H1 (cell line): ENCODE results near the gene DPEP2. TPM values are rescaled to one million over a fixed set of nuclear protein-coding genes. Genes with fewer than 3 reads are reported as not detected.

Experiments used
- CTCF ChIA-PET: fragments of 300-600 bp; sonication (Branson Sonifier 250); formaldehyde crosslinking; loops from one replicate; lab custom pipeline; 2021; ENCODE audit not compliant: partially characterized antibody; lab: Charles Lee
- POLR2A ChIA-PET: fragments of 300-600 bp; sonication (Branson Sonifier 250); formaldehyde crosslinking; loops from one replicate; lab custom pipeline; 2021; ENCODE audit warnings: inconsistent platforms; ENCODE audit not compliant: partially characterized antibody; lab: Charles Lee
- DNase-seq, 2 experiments: peaks; one replicate each; pipeline versions ENCODE4 v3.0.0 to v3.0.0-alpha.2; 2010 to 2022; ENCODE audit warnings: low spot score in 2 of 2, low read depth in 1 of 2, mixed read lengths in 1 of 2
- FAIRE-seq: peaks from 2 replicates; lab custom pipeline; 2011; peaks lifted over from hg19 to GRCh38; lab: Jason Lieb, UNC
- H2AFZ ChIP-seq: 2 replicates; pipeline ENCODE4 v1.8.1; 2012; ENCODE audit warnings: low read length, inconsistent platforms
- H2AK5ac ChIP-seq: 2 replicates; pipeline ENCODE4 v1.6.1; 2013; ENCODE audit warnings: low read depth, low read length
- H2BK120ac ChIP-seq: replicated peaks from 2 replicates; pipeline ENCODE3; 2013; ENCODE audit warnings: low read depth, low read length, inconsistent platforms
- H2BK12ac ChIP-seq: 2 replicates; pipeline ENCODE4 v1.6.1; 2013; ENCODE audit warnings: low read depth, low read length
- H2BK15ac ChIP-seq: 2 replicates; pipeline ENCODE4 v1.6.1; 2013; ENCODE audit warnings: low read length
- H2BK20ac ChIP-seq: 2 replicates; pipeline ENCODE4 v1.6.1; 2013; ENCODE audit warnings: low read length
- H2BK5ac ChIP-seq: 2 replicates; pipeline ENCODE4 v1.6.1; 2013; ENCODE audit warnings: low read depth, low read length
- H3K14ac ChIP-seq: 2 replicates; pipeline ENCODE4 v1.6.1; 2013; ENCODE audit warnings: inconsistent platforms; ENCODE audit not compliant: insufficient read length
- H3K18ac ChIP-seq: 2 replicates; pipeline ENCODE4 v1.6.1; 2013; ENCODE audit warnings: low read length; ENCODE audit errors: extremely low read depth
- H3K23ac ChIP-seq: 2 replicates; pipeline ENCODE4 v1.6.1; 2013; ENCODE audit warnings: inconsistent platforms; ENCODE audit not compliant: insufficient read length
- H3K23me2 ChIP-seq: 2 replicates; pipeline ENCODE4 v1.6.1; 2013; ENCODE audit warnings: low read depth, low read length
- H3K27ac ChIP-seq: 2 replicates; pipeline ENCODE4 v1.6.1; 2011; ENCODE audit warnings: low read depth, low read length, inconsistent platforms
- H3K27me3 ChIP-seq, 4 experiments: replicated peaks in 1 of 4; 1 replicate in 1 of 4; 2 replicates in 3 of 4; pipeline versions ENCODE4 v1.6.1 to v1.8.1; 2011 to 2013; ENCODE audit warnings: low read length in 3 of 4, mild to moderate bottlenecking in 3 of 4, inconsistent platforms in 2 of 4, mixed read lengths in 2 of 4, moderate library complexity in 1 of 4; ENCODE audit not compliant: control insufficient read depth in 3 of 4, insufficient read depth in 3 of 4; ENCODE audit errors: extremely low read depth in 1 of 4
- H3K36me3 ChIP-seq, 4 experiments: 2 replicates each; pipeline versions ENCODE4 v1.6.1 to v1.8.1; 2011 to 2013; ENCODE audit warnings: mild to moderate bottlenecking in 4 of 4, low read length in 3 of 4, moderate library complexity in 2 of 4, control low read depth in 1 of 4, inconsistent platforms in 1 of 4; ENCODE audit not compliant: insufficient read depth in 4 of 4, control insufficient read depth in 2 of 4
- H3K4ac ChIP-seq: replicated peaks from 2 replicates; pipeline ENCODE3; 2013; ENCODE audit warnings: low read length, low read depth, mixed read lengths, inconsistent platforms; ENCODE audit not compliant: insufficient read length
- H3K4me1 ChIP-seq, 4 experiments: replicated peaks in 1 of 4; 1 replicate in 1 of 4; 2 replicates in 3 of 4; pipeline versions ENCODE4 v1.6.1 to v1.8.1; 2011 to 2013; ENCODE audit warnings: low read length in 3 of 4, inconsistent platforms in 2 of 4, mixed read lengths in 1 of 4; ENCODE audit not compliant: insufficient read depth in 4 of 4, control insufficient read depth in 3 of 4
- H3K4me2 ChIP-seq, 2 experiments: 2 replicates each; pipeline versions ENCODE4 v1.6.1 to v1.8.1; 2011 to 2013; ENCODE audit warnings: low read depth in 2 of 2, low read length in 2 of 2, control low read depth in 1 of 2, inconsistent platforms in 1 of 2, mild to moderate bottlenecking in 1 of 2; ENCODE audit not compliant: insufficient read depth in 1 of 2
- H3K4me3 ChIP-seq, 4 experiments: fragments of 200-600, 300-600 bp in 1 of 4; sonication (generic), shearing (Covaris generic), sonication (Bioruptor Twin) in 1 of 4; 2 replicates each; pipeline versions ENCODE4 v1.5.1 to v1.8.1; 2011 to 2016; ENCODE audit warnings: low read length in 4 of 4, low read depth in 3 of 4, control low read depth in 2 of 4, inconsistent platforms in 2 of 4, mild to moderate bottlenecking in 2 of 4, mixed read lengths in 1 of 4, moderate library complexity in 1 of 4; ENCODE audit not compliant: insufficient read depth in 2 of 4; ENCODE audit errors: extremely low read depth in 1 of 4
- H3K56ac ChIP-seq: replicated peaks from 2 replicates; pipeline ENCODE3; 2013; ENCODE audit warnings: low read depth, mild to moderate bottlenecking, mixed read lengths, low read length, inconsistent platforms; ENCODE audit not compliant: insufficient read length
- H3K79me1 ChIP-seq: 2 replicates; pipeline ENCODE4 v1.6.1; 2013; ENCODE audit warnings: low read depth, low read length, control low read depth
- H3K79me2 ChIP-seq, 2 experiments: 2 replicates each; pipeline versions ENCODE4 v1.6.1 to v1.8.1; 2012 to 2013; ENCODE audit warnings: low read length in 2 of 2, mild to moderate bottlenecking in 2 of 2, inconsistent platforms in 1 of 2; ENCODE audit not compliant: insufficient read depth in 2 of 2, control insufficient read depth in 1 of 2
- H3K9ac ChIP-seq, 4 experiments: replicated peaks in 1 of 4; 1 replicate in 1 of 4; 2 replicates in 3 of 4; pipeline versions ENCODE4 v1.6.1 to v1.8.1; 2011 to 2013; ENCODE audit warnings: low read depth in 3 of 4, low read length in 3 of 4, control low read depth in 2 of 4, mild to moderate bottlenecking in 2 of 4, moderate library complexity in 2 of 4, inconsistent platforms in 1 of 4; ENCODE audit errors: extremely low read depth in 1 of 4
- H3K9me3 ChIP-seq, 2 experiments: 2 replicates each; pipeline versions ENCODE4 v1.6.1 to v1.8.1; 2012 to 2013; ENCODE audit warnings: mild to moderate bottlenecking in 2 of 2, moderate library complexity in 2 of 2, control low read depth in 1 of 2, inconsistent platforms in 1 of 2, low read depth in 1 of 2, low read length in 1 of 2, mixed read lengths in 1 of 2; ENCODE audit not compliant: insufficient read depth in 2 of 2
- H4K20me1 ChIP-seq, 2 experiments: replicated peaks in 1 of 2; 2 replicates each; pipeline versions ENCODE3 to v1.8.1; 2011 to 2013; ENCODE audit warnings: inconsistent platforms in 2 of 2, low read length in 2 of 2, mild to moderate bottlenecking in 1 of 2; ENCODE audit not compliant: insufficient read depth in 2 of 2, control insufficient read depth in 1 of 2
- H4K5ac ChIP-seq: 2 replicates; pipeline ENCODE4 v1.6.1; 2013; ENCODE audit warnings: low read length, low read depth, mixed read lengths, inconsistent platforms; ENCODE audit not compliant: insufficient read length
- H4K8ac ChIP-seq: 2 replicates; pipeline ENCODE4 v1.8.0; 2013; ENCODE audit warnings: mild to moderate bottlenecking, moderate library complexity, low read length, inconsistent platforms; ENCODE audit not compliant: insufficient read depth; ENCODE audit errors: extremely low read depth
- H4K91ac ChIP-seq: replicated peaks from 2 replicates; pipeline ENCODE3; 2013; ENCODE audit warnings: low read length, mixed read lengths, inconsistent platforms; ENCODE audit not compliant: insufficient read length
- CTCF ChIP-seq, 3 experiments: IDR thresholded peaks; 1 replicate in 2 of 3; 2 replicates in 1 of 3; pipeline versions ENCODE4 v1.5.1 to v1.6.1; 2011; ENCODE audit warnings: low read length in 3 of 3, mild to moderate bottlenecking in 3 of 3, inconsistent platforms in 2 of 3, low read depth in 1 of 3, moderate library complexity in 1 of 3; ENCODE audit not compliant: insufficient read depth in 1 of 3; ENCODE audit errors: control extremely low read depth in 1 of 3
- GABPA ChIP-seq: IDR thresholded peaks from 2 replicates; pipeline ENCODE4 v1.6.1; 2011; ENCODE audit warnings: mild to moderate bottlenecking, low read length, moderate library complexity, borderline replicate concordance; ENCODE audit not compliant: insufficient read depth
- RAD21 ChIP-seq, 2 experiments: IDR thresholded peaks in 1 of 2; conservative IDR thresholded peaks in 1 of 2; 2 replicates each; pipeline ENCODE4 v1.6.1; 2011; ENCODE audit warnings: low read depth in 2 of 2, low read length in 2 of 2, improper control_type of control experiment in 1 of 2, inconsistent platforms in 1 of 2, mild to moderate bottlenecking in 1 of 2, moderate library complexity in 1 of 2
- ZNF274 ChIP-seq: IDR thresholded peaks from 2 replicates; pipeline ENCODE4 v1.7.0; 2012; ENCODE audit warnings: low read length, borderline replicate concordance; ENCODE audit errors: extremely low read depth
- WGBS, 2 experiments: shearing (Covaris generic) in 1 of 2; methylation state at CpG; one replicate each; pipeline versions ENCODE4 v1.1.6 to v1.1.7; 2013 to 2015; ENCODE audit warnings: low lambda C conversion rate in 2 of 2, mixed read lengths in 2 of 2, inconsistent platforms in 1 of 2, low coverage in 1 of 2, missing lambda C conversion rate in 1 of 2; ENCODE audit not compliant: insufficient replicate concordance in 2 of 2, insufficient coverage in 1 of 2, insufficient read length in 1 of 2; ENCODE audit errors: extremely low coverage in 1 of 2, missing lambda C conversion rate in 1 of 2; 5-methylcytosine and 5-hydroxymethylcytosine counted together
- polyA plus RNA-seq, 7 experiments: library from polyadenylated mRNA; depleted of rRNA in 3 of 7; stranded (reverse) in 5 of 7; unstranded in 2 of 7; fragments of >200 nt in 5 of 7; fragments of 200-250 nt in 2 of 7; gene quantifications; 1 replicate in 5 of 7; 2 replicates in 1 of 7; 4 replicates in 1 of 7; pipeline versions ENCODE4 v1.2.1 to v1.2.3, GENCODE V29; 2011 to 2013; ENCODE audit warnings: missing spikeins in 2 of 7, mixed read lengths in 2 of 7
- total RNA-seq: library from RNA; stranded (reverse); fragmentation: NEBNext Ultra II Directional; extraction: Animal tissue kit (Norgen Biotek cat#: 25700); gene quantifications from 2 replicates; pipeline ENCODE4 v1.2.1, GENCODE V29; 2021

DPEP2 gene
- total and polyA plus RNA-seq, 2 of the 8 experiments (the other 6 are each of a cell fraction or from before 2014, with no cell fraction given): not detected

- H2AK5ac ChIP-seq: no peak within 1 kb of the TSS
- no peak within 1 kb of the TSS for H2BK120ac ChIP-seq
- no peak within 1 kb of the TSS for H3K27ac ChIP-seq
- no peak within 1 kb of the TSS for H3K23ac ChIP-seq
- no peak within 1 kb of the TSS for H3K18ac ChIP-seq
- no peak within 1 kb of the TSS for H4K91ac ChIP-seq
- H2BK15ac ChIP-seq: no peak within 1 kb of the TSS
- no peaks in the 10 kb centered on the region for H3K23me2 ChIP-seq
- no peak within 1 kb of the TSS for H2BK5ac ChIP-seq
- H3K79me1 ChIP-seq: peaks cover 2% of the 10 kb centered on the region; the same call in 1 of the 2 replicates
- H2AFZ ChIP-seq: no peak within 1 kb of the TSS
- ChIA-PET POLR2A (interaction anchor here (0.8 to 6.8 kb wide), 9 partner anchors 8 to 140 kb away, joined by 3 to 31 read pairs (median 4); partner anchors contain the start of genes CTRL and PSMB10), CTCF (interaction anchor here (0.6 to 27.1 kb wide), 20 partner anchors 10 to 756 kb away, joined by 3 to 623 read pairs (median 4); partner anchors contain the start of genes CTRL, EDC4, NRN1L and PSKH1)
- no peak within 1 kb of the TSS for H3K9ac ChIP-seq
- no peak within 1 kb of the TSS for H2BK12ac ChIP-seq
- H4K20me1 ChIP-seq: peaks cover 15 to 42% of the 10 kb centered on the region in 2 experiments
- H3K56ac ChIP-seq: no peak within 1 kb of the TSS
- H4K5ac ChIP-seq: no peak within 1 kb of the TSS
- TF ChIP-seq ZNF274 (no peak), GABPA (no peak), CTCF (IDR thresholded peaks at IDR 0.05; ENCODE audit: control extremely low read depth in 1 of 3, insufficient read depth in 1 of 3, low read depth in 1 of 3, low read length in 3 of 3) (peak; percentile 26 to 31 (median 30); a peak in 3 of 4 replicates), RAD21 (IDR thresholded peaks at IDR 0.05 in 1 of 2, conservative IDR thresholded peaks at IDR 0.05 in 1 of 2; ENCODE audit: low read depth in 2 of 2, low read length in 2 of 2) (peak in 1 of 2 experiments; percentile 20; a peak in 2 of 4 replicates)
- 82% methylated on average over 21 of the region's 23 CpGs; no CpG with 5 or more reads in 1 of the 2 experiments for WGBS, 2 experiments
- no peaks in the 10 kb centered on the region for H3K79me2 ChIP-seq
- no peaks in the 10 kb centered on the region; a peak in 1 of 7 replicates for H3K4me1 ChIP-seq
- H3K9me3 ChIP-seq: no peaks in the 10 kb centered on the region
- H2BK20ac ChIP-seq: no peak within 1 kb of the TSS
- no peak within 1 kb of the TSS for H3K4ac ChIP-seq
- no peaks in the 10 kb centered on the region for H3K27me3 ChIP-seq
- no peak within 1 kb of the TSS for H3K4me2 ChIP-seq
- no peak within 1 kb of the TSS for H3K4me3 ChIP-seq
- no peak within 1 kb of the TSS for H3K14ac ChIP-seq
- peaks cover 5 to 35% (median 15%) of the 10 kb centered on the region in 4 experiments; a peak in 6 of 8 replicates for H3K36me3 ChIP-seq
- DNase-seq: no peak
- peak within 1 kb of the TSS; percentile 80 for H4K8ac ChIP-seq
- no peak for FAIRE-seq
These were observed 55.4 kb downstream of the DPEP2 start, which contains the start of gene LCAT for GRCh38 chr16:67943619-67944504. Gene LCAT (minus strand): TSS chr16:67944120. CDS start chr16:67944101, 19 bp downstream.
